Ishikawa (cell line): ENCODE data around the gene NXNL2.

ENCODE experiments used
- CEBPB ChIP-seq: IDR thresholded peaks from 2 replicates; pipeline ENCODE4 v1.6.1; 2012
- FOXM1 ChIP-seq: IDR thresholded peaks from 2 replicates; pipeline ENCODE4 v1.6.1; 2012; ENCODE audit warnings: low read depth, borderline replicate concordance
- MAX ChIP-seq: IDR thresholded peaks from 2 replicates; pipeline ENCODE4 v1.6.1; 2012
- RAD21 ChIP-seq: IDR thresholded peaks from 2 replicates; pipeline ENCODE4 v1.6.1; 2012; ENCODE audit warnings: low read depth
- TEAD4 ChIP-seq: IDR thresholded peaks from 2 replicates; pipeline ENCODE4 v1.6.1; 2012
- YY1 ChIP-seq: IDR thresholded peaks from 2 replicates; pipeline ENCODE4 v1.6.1; 2012; ENCODE audit warnings: low read depth

GRCh38 chr9:88586452-88586851 lies 51.5 kb downstream of the NXNL2 start:
- TF ChIP-seq RAD21: no peak
- no peak for TF ChIP-seq FOXM1
- no peak for TF ChIP-seq TEAD4
- TF ChIP-seq CEBPB: no peak
- no peak for TF ChIP-seq MAX
- no peak for TF ChIP-seq YY1
